OCI-LY7 (cell line): Measurements from ENCODE around the gene ITM2C.

Experiments
- CTCF ChIP-seq: fragments of 200-600 bp; sonication (generic); conservative IDR thresholded peaks from 2 replicates; pipeline ENCODE4 v1.5.1; 2014; ENCODE audit warnings: mild to moderate bottlenecking, antibody characterized with exemption, low read length, moderate library complexity, mixed read lengths
- EZH2phosphoT487 ChIP-seq: fragments of 200-600 bp; sonication (generic); IDR thresholded peaks from 2 replicates; pipeline ENCODE4 v1.6.1; 2018; ENCODE audit warnings: low read depth, borderline replicate concordance, mild to moderate bottlenecking, mixed run types, antibody characterized with exemption, low read length, moderate library complexity, mixed read lengths

GRCh38 chr2:230889911-230890601 lies 25.3 kb downstream of the ITM2C start:
- TF ChIP-seq CTCF, result no peak
- TF ChIP-seq EZH2phosphoT487, result no peak
